Stimulated activated CD8-positive, alpha-beta memory T cell treated with anti-CD3 and anti-CD28 coated beads, Interleukin-12 subunit alpha, Interleukin-12 subunit beta, amount 100 ng/mL, for 4 hours (primary cell): Measurements from ENCODE around the gene KIAA0753.
"Not testable (repeated sequence)": the region's sequence is repeated elsewhere in the genome, so short reads cannot be mapped to it uniquely, and the experiment has no call there.

Experiments used
- DNase-seq: peaks from one replicate; pipeline ENCODE4 v3.0.0-alpha.2; 2020; ENCODE audit warnings: low read depth

KIAA0753 gene

GRCh38 chr17:6596941-6597340 lies 43.6 kb downstream of the KIAA0753 start:
- DNase-seq = no peak

- DNase-seq = no peak
These were observed 44.0 kb downstream of the KIAA0753 start for GRCh38 chr17:6596511-6596910.

DNA sequence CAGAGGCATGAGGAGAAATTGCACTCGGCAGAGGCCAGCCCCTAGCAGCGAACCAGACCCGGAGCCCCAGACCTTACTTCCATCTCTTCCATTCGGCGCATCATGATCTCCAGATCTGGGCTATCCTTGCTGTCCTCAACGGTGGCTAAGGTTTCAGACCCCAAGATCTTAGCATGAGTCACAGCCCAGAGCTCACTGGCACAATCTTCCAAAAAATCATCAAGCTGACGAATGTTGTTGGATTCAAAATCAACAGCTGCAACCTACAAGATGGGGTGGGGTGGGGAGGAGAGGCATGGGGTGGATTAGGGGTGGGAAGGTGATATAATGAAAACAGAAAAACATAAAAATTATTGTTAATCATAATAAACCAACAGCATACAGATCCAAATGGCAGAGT lies 44.4 kb downstream of the KIAA0753 start:
- DNase-seq = no peak

GRCh38 chr17:6593371-6593770 lies 47.1 kb downstream of the KIAA0753 start:
- not testable (repeated sequence) for DNase-seq

DNA sequence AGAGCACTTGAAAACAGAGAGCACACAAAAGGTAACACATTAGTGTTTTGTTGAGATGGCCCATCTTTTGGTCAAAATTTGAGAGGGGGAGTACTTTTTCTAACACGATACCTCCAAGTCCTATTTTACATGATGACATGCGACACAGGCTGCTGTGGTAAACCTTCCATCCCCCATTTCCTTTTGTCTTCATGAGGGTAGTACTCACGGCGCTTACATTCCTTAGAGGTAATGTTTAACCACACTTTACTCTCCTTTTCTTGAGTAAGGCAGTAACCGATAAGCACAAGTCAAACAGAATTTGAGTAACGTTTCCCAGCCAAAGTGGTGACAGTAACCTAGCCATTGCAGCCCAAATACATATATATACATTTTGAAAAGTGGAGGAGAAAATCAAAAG lies 48.3 kb downstream of the KIAA0753 start:
- DNase-seq = no peak

DNA sequence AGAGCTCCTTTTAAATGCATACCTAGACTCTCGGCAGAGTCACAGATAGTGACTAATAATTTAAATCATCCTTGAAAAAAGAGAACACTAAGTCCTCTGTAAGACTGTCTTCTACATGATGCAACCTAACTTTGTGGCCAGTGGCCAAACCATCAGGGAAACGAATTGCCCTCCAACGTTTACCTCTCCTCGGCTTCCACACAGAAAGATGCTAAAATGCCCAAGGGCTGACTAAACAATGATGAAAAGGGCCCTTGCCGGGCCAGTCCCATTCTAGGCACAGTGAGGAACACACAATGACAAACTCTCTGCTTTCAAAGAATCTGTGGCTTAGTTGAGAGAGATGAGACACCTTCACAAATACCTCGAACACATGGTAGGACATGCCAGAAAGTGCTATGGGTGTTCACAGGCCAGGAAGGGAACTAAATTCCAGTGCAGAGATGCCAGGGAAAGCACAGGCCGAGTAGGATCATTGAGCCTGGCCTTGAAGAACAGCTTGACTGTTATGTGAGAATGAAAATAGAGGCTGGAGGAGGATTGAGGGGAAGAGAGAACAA lies 48.8 kb downstream of the KIAA0753 start:
- no peak for DNase-seq

DNA sequence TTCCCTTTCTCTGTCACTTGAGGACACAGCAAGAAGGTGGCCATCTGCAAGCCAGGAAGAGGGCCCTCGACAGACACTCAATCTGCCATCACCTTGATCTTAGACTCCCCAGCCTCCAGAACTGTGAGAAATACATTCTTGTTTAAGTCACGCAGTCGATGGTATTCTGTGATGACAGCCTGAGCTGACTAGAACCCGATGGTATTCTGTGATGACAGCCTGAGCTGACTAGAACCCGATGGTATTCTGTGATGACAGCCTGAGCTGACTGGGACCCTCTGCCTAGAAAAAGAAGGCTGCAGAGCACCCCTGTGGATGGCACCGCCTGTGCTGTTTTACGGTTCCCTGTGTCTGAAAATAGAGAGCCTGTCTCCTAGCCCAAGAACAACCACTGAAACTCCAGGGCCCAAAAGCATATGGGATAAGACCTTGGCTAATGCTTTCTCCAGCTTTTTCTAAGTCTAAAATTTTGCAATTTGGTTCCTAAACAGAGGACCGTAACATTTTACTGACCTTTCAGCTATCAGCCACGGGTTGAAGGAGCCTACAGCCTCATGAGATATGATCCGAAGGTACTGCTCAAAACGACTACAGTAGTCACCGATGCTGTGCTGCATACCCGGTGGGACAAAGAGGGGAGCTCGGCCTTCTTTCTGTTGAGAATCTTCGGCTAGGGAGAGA lies 51.1 kb downstream of the KIAA0753 start:
- DNase-seq = no peak

- DNase-seq = no peak
These were observed 52.3 kb downstream of the KIAA0753 start for GRCh38 chr17:6588165-6588564.

GRCh38 chr17:6587310-6587709 lies 53.2 kb downstream of the KIAA0753 start:
- DNase-seq = no peak

DNA sequence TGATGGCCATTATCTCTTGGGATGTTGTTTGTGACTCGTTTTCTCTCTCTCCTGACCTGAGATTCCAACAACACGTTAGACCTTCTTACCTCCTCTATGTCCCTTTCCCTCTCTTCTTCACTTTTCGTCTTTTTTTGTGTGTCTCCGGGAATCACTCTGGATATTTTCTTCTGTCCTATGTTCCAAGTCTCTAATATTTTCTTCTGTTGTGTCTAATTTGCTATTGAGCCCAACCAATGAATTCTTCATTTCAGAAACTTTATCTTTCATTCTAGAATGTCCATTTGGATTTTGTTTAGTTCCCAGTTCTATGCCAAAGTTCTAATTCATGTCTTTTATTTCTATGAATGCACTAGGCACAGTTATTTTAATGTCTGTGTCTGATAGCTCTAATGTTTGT lies 57.1 kb downstream of the KIAA0753 start:
- DNase-seq = no peak

- no peak for DNase-seq
These were observed 59.9 kb downstream of the KIAA0753 start for GRCh38 chr17:6580625-6581024.

DNA sequence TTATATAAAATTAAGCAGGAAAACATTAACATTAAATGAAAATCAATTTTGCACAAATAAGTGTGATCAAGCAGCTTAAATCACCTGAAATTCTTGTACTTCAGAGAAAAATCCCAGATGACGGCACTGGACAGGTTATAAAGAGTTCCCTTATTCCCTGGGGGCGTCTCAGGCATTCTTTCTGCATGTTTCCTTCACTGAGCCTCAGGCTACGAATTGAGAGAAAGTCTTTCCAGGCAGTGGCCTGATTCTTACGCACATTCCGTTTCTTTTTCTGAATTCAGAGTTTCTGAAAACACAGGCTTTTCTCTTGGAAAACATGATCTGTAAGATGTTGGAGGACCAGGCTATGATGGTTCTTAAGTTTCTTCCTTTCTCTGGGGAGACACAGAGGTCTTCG lies 62.0 kb downstream of the KIAA0753 start:
- no peak for DNase-seq

DNA sequence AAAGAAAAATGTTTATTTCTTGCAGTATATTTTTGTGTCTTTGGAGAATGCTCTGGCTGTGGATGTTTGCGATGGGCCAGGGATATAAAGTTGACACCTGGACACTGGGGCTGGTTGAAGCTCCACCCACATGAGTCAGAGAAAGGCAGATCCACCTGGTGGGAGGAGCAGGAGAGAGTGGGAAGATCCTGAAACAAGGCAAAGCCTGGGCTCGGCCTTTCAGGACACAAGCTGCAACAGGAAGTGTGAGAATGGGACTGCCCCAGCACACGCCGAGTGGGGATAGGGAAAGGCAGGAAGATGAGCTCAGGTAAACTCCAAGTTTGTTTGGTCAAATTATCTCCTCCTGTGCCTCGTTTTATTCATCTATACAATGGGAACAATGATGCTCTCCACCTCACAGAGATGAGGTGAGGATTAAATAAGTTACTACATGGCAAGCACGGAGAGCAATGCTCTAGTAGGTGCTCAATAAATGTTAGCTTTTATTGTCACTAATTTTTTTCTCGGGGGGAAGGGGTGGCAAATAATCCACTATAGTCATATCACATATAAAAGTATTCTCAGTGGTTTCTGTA lies 62.7 kb downstream of the KIAA0753 start:
- no peak for DNase-seq

- DNase-seq = no peak
These were observed 64.3 kb downstream of the KIAA0753 start for GRCh38 chr17:6576038-6576785.

GRCh38 chr17:6575596-6575988 lies 64.9 kb downstream of the KIAA0753 start:
- no peak for DNase-seq

DNA sequence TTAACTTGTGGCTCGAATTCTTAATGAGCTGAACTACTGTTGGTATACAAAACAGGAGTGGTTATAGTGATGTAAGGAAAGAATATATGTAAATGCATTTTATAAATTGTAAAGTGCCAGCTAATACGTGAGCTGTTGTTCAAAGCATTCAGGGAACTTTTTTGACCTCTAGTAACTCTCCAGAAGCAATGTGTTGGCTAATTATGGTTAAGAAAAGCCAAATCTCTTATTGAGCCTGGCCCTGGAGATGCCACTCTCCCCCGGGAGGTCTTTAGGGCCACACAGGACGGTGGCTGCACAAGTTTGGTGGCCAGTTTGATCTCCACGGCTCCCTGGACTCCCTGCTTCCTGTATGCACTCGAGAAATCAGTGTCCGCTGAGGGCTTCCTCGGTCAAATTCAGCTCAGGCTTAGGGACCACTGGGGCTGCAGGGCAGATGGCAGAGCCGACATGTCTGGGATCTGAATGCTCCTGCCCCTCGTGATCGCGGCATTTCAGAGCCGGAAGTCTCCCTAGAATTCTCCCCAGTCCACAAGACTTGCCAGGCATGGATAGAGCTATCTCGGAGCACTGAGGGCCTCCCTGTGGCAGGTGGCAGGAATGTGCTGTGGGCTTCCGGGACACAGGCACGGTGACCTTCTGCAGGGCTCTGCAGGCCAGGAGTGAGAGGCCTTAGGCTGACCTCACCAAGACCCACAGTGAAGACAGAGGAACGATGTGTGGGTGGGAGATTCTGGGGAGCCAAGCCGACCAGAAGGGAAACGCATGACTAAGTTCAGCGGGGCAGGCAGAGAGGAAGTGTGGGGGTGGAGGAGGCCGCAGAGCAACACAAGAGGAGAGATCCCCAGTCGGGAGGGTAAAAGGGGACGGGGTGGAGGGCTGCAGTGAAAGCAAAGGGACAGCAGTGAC lies 65.6 kb downstream of the KIAA0753 start:
- peak; percentile 23 for DNase-seq

GRCh38 chr17:6573982-6574686 lies 66.4 kb downstream of the KIAA0753 start:
- DNase-seq = no peak

- not testable (repeated sequence) for DNase-seq
These were observed 67.0 kb downstream of the KIAA0753 start for GRCh38 chr17:6573495-6573894.

DNA sequence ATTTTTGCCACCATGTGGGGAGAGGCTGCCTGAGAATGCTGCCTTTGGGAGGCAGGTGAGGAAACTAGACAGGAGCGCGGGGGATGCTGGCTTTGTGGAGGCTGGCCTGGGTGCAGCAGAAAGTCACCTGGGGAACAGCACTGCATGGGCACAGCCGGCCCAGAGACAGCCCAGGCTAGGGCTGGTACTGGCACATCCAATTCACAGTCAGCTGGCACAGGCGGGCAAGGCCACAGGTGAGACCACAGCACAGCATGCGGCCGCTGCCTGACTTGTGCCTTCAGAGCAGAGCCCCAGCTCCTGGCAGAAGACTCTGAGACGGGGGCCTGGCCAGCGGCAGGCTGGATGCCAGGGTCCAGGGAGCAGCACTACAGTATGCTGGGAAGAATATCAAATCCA lies 67.5 kb downstream of the KIAA0753 start:
- no peak for DNase-seq

DNA sequence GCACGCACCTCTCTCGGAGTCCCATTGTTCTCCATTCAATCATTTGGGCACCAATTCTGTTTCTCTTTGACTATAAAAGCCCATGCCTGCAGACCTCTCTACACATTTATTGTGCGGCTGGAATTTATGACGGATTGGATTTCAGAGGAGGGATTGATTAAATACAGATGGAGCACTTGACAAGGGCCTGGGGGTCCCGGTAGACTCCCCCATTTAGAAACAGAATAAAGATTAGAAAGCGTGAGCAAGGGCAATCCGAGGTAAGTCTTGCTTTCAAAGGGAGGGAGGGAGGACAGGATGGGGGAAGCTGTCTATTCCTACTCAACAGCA lies 69.1 kb downstream of the KIAA0753 start:
- no peak for DNase-seq

DNA sequence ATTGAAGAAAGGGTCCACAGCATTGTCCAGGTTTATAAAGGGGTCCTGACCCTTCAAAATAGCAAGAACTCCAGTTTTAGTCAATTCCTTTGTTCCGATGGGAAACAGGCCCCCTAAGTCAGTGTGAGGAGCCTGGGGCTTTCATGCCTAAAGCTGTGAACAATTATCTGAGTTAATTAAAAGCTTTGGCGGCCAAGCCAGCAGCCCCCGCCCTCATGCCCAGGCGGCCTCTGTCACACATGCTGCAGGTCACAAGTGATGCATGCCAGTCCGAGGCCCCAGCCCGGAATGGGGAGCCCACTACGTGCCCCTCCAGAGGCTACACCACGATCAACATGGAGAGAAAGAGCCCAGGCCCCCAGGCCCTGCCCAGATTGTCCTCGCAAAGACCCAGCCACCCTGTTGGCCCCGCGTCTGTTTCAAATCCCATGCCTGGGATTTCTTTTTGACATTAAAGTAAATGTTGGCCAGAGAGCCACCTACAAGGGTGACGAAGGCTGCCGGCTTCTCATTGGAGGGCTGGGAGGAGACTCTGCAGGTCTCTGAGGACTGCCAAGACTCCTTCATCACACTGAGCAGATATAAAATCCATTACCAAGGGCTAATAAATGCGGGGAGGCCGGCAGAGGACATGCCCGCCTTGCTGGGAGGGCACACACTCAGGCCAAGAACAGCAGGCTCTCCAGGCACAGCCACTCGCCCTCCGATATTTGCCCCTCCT lies 69.6 kb downstream of the KIAA0753 start:
- DNase-seq = no peak
